ENCODE data around the gene FOXK1.

- no peak for TF ChIP-seq JUNB (CRISPR knock-in tag; conservative IDR thresholded peaks at IDR 0.05)
- TF ChIP-seq BHLHE40 (IDR thresholded peaks at IDR 0.05; ENCODE audit: low read length): no peak
- no peak for TF ChIP-seq MYC (IDR thresholded peaks at IDR 0.05; ENCODE audit: low read depth, low read length)
- TF ChIP-seq MYC (CRISPR knock-in tag; IDR thresholded peaks at IDR 0.05; ENCODE audit: borderline replicate concordance, low read depth): no peak
These were observed 48.9 kb downstream of the FOXK1 start for GRCh38 chr7:4730971-4731370.

All from K562 (cell line).